Effector CD4-positive, alpha-beta T cell (primary cell): ENCODE data around the gene SNN.

Experiments
- DNase-seq: peaks from one replicate; pipeline ENCODE4 v3.0.0-alpha.2; 2020

The SNN gene

GRCh38 chr16:11681976-11682654 lies 13.9 kb downstream of the SNN start:
- no peak for DNase-seq

GRCh38 chr16:11682655-11683096 lies 14.4 kb downstream of the SNN start:
- DNase-seq: no peak

- no peak for DNase-seq
These were observed 14.9 kb downstream of the SNN start for GRCh38 chr16:11683145-11683544.

- DNase-seq: no peak
These were observed 16.2 kb downstream of the SNN start for GRCh38 chr16:11684231-11685025.

- DNase-seq: no peak
These were observed 17.8 kb downstream of the SNN start for GRCh38 chr16:11685844-11686618.

GRCh38 chr16:11686713-11687380 lies 18.6 kb downstream of the SNN start:
- no peak for DNase-seq

- DNase-seq: no peak
These were observed 19.6 kb downstream of the SNN start for GRCh38 chr16:11687601-11688519.

- DNase-seq: no peak
These were observed 20.2 kb downstream of the SNN start for GRCh38 chr16:11688520-11688886.

GRCh38 chr16:11689031-11689840 lies 21.0 kb downstream of the SNN start:
- DNase-seq: no peak

GRCh38 chr16:11691235-11691634 lies 23.0 kb downstream of the SNN start:
- no peak for DNase-seq

- DNase-seq: no peak
These were observed 23.5 kb downstream of the SNN start for GRCh38 chr16:11691771-11692170.

- DNase-seq: no peak
These were observed 23.9 kb downstream of the SNN start for GRCh38 chr16:11692171-11692570.

GRCh38 chr16:11692651-11693050 lies 24.4 kb downstream of the SNN start:
- no peak for DNase-seq

- DNase-seq: no peak
These were observed 28.2 kb downstream of the SNN start for GRCh38 chr16:11696266-11697012.

GRCh38 chr16:11697319-11697718 lies 29.1 kb downstream of the SNN start:
- DNase-seq: no peak

- DNase-seq: no peak
These were observed 30.0 kb downstream of the SNN start for GRCh38 chr16:11698271-11698689.

GRCh38 chr16:11699234-11699894 lies 31.1 kb downstream of the SNN start:
- DNase-seq: no peak

GRCh38 chr16:11700264-11701029 lies 32.2 kb downstream of the SNN start:
- no peak for DNase-seq
